ENCODE results near the gene KCNA4.
"Not testable (repeated sequence)": the region's sequence is repeated elsewhere in the genome, so short reads cannot be mapped to it uniquely, and the experiment has no call there.

The KCNA4 gene

DNA sequence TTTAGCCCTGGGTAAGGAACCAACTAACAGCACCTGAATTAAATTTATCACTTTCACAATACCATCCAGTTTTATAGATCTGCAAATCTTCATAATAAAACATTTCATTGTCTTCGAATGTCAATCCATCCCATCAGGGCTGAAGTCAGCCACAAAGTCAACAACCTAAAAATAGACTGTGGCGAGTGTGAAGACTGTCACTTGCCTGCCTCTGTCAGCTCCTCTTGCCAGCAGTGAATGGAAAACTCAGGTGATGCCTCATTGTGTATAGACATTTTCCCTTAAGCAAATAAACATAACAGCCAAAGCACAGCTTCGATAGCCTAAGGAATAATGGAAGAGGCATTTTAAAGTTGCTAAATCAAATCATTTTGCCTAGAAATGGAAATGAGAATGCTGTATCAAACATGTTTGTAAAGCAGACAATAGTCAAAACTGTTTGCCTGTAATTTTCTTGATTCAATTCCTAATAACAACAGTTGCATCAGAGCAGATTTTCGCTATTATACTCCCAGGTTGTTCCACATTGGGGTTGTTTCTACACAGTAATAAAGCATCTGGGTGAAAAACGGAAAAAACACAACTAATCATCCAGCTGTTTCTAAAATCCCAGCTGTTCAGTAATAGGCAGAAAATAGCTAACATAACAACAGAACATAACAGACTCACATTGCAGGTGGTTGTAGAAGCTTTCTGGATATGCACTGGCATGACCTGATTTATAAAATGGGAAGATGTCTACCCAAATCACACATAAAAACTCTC, 15.7 kb downstream of the KCNA4 start:
- no peak for DNase-seq (ENCODE audit: low spot score)

DNA sequence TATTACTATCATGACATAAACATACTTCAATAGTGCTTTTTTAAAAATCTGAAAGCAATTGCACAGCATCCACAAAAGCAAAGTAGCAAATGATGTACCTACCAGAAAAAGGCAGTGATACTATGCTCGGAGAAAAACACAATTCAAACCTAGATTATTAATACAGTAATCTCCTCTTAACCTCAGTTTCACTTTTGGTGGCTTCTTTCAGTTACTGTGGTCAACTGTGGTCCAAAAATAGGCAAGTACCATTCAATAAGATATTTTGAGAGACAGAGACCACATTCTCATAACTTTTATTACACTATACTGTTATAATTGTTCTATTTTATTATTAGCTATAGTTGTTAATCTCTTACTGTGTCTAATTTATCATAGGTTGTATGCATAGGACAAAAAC, 20.8 kb downstream of the KCNA4 start:
- DNase-seq (ENCODE audit: low spot score) = no peak

DNA sequence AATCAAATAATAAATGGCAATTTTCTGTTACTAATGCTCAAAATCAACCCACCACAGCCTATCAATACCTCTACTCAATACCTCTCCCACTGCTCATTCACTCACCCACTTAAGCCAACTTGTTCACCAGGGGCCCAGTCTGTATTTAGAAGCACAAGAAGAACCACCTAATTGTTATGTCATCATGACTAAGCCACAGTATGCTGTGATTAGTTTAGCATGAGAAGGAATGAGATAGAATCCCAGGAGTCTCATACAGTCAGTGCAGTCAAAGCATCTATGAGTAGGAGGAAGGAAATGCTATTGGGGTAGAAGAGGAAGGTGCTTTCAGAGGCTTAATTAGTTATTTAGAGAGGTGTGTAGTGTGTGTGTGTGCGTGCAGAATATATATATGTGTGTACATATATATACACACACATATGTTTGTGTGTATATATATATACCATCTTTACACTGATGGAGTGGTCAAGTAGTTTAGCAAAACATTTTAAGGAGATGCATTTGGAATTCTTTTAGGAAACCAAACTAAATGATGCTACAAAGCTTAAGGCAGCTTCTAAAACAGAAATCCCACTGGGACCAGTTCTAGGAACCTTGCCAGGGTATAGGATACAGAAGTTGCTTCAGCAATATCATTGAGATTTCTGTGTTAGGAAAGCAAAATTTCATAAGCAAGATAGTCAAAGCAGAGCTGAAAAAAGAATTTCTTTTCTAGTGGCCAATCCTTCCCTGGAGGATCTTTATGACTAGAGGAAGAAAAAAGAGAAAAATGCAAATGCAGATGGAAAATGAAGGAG, 27.5 kb downstream of the KCNA4 start:
- DNase-seq (ENCODE audit: low spot score) = no peak

DNA sequence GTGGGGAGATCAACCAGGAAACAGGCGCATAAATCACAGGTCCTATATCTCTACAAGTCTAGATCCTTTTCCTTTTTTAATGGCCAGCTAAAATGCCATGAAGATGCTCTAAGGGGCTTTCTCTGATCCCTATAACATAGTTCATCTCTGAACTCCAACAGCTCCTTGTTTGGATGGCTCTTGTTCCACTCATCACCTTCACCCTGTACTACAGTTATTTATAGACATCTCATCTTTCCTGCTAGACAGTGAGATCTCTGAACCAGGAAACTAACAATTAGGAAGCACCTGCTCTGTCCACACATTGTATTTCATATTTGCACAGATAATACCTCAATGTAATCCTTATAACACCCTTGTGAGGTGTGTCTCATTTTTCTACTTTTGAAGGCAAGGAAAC, 31.6 kb downstream of the KCNA4 start:
- no peak for DNase-seq (ENCODE audit: low spot score)

DNA sequence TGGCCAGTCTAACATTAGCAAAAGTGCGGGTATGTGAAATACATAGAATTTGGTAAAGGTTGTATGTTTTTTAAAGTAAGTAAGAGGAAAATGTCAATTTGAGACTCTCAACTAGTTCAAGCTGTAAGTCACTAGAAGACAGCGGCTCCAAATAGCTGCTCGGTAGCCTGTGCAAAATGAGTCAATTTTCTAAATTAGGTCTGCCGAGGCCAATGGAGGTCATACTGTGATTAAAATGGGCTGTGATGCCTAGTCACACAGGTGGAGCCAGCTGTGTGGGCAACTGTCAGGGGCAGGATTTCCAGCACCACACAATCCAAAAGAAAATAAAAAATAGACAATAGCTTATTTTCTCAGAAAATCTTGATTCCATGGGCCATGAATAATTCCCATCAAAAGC, 32.3 kb downstream of the KCNA4 start:
- DNase-seq (ENCODE audit: low spot score) = no peak

DNA sequence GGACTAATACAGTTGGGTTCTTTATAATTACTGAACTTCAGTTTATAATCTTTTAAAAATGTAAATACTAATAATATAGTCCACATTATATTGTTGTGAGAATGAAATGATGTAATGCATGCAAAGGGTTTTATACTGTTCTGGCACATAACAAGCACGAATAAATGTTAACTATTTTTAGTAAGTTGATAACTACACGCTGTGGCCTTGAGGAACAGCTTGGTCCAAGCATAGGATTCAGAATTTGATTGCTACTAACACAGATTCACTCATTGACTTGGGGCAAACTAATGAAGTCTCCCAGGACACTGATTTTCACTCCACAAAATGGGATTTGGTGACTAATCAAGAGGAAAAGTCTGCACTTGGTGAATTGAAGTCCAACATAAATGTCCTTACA, 38.3 kb downstream of the KCNA4 start:
- DNase-seq (ENCODE audit: low spot score) = no peak

DNA sequence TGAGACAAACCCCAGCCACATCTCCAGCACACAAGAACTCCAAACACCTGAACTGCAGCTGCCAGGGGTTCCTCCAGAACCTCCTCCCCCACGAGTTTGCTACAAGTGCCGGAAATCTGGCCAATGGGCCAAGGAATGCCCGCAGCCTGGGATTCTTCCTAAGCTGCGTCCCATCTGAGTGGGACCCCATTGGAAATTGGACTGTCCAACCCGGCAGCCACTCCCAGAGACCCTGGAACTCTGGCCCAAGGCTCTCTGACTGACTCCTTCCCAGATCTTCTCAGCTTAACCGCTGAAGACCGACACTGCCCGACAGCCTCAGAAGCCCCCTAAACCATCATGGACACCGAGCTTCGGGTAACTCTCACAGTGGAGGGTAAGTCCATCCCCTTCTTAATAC, 41.2 kb downstream of the KCNA4 start:
- DNase-seq (ENCODE audit: low spot score) = not testable (repeated sequence)

DNA sequence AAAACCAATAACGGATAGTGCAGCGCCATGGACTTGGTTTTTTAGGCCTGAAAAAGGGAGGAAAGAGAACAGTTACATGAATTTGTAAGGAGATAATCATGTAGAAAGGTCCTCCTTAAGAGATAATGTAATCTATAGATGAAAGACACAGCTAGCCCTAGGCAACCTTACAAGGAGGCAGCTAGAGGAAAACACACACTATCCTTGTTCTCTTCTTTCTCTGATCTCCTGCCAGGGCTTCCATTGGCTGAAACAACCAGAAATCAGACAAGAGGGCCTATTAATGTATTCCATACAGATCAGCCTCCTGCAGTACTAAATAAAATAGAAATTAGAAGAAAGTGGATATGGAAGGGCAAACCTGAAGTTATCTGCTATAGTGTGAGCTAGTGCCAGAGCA, 53.0 kb downstream of the KCNA4 start:
- no peak for DNase-seq (ENCODE audit: low spot score)

DNA sequence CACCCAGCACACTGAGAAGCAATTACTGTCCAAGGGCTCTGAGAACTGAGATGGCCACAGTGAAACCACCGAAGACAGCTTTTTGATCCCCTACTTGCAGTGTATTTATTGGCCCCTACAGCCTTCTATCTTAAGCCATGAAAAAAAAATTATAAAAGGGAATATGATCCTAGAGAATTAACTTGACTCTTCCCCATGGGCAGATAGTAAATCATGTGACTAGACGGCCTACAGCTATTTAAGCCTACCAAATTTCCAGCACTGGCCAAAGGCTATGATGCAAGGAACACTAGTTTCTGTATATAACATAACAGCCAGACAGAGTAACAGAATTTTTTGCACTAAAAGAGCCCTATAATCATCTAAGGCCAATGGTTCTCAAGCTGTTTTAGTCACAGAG, 53.8 kb downstream of the KCNA4 start:
- no peak for DNase-seq (ENCODE audit: low spot score)

DNA sequence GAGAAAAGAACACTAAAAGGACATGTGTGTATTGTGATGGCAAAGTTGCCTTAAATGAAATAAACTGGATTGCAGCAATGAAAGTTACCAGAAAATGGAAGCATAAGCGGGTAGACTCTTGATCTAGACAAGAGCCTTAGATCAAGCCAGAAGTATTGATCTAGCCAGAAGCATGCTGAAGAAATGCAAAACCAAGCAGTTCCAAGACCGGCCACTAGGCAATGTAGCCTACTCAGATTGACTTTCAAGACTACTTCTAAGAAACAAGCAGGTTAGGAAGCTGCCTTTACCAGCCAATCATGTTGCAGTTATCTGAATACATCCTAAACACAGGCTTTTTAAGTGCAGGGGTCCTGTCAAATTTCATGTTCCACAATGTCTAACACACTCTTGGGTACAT, 54.6 kb downstream of the KCNA4 start:
- DNase-seq (ENCODE audit: low spot score) = no peak
